HCT116 (cell line): ENCODE results near the gene TMPO.

Experiments used
- CTCF ChIP-seq, 3 experiments: fragments of 200-600 bp in 1 of 3; sonication (generic) in 1 of 3; IDR thresholded peaks in 2 of 3; conservative IDR thresholded peaks in 1 of 3; 2 replicates each; pipeline ENCODE4 v1.5.1; 2012 to 2017; ENCODE audit warnings: low read depth in 2 of 3, low read length in 2 of 3, antibody characterized with exemption in 1 of 3, borderline replicate concordance in 1 of 3, control low read depth in 1 of 3, mild to moderate bottlenecking in 1 of 3, mixed read lengths in 1 of 3, mixed run types in 1 of 3, moderate library complexity in 1 of 3; ENCODE audit not compliant: insufficient read depth in 1 of 3
- EZH2 ChIP-seq: fragments of 200-600 bp; sonication (generic); IDR thresholded peaks from 2 replicates; pipeline ENCODE4 v1.6.1; 2017; ENCODE audit warnings: antibody characterized with exemption, mixed run types
- FOSL1 ChIP-seq: IDR thresholded peaks from 2 replicates; pipeline ENCODE4 v1.6.1; 2012; ENCODE audit warnings: low read depth
- MAX ChIP-seq: IDR thresholded peaks from 2 replicates; pipeline ENCODE4 v1.6.1; 2012
- POLR2A ChIP-seq: IDR thresholded peaks from 2 replicates; pipeline ENCODE4 v1.7.0; 2011; ENCODE audit warnings: borderline replicate concordance; ENCODE audit not compliant: insufficient read depth, insufficient read length; ENCODE audit errors: extremely low read depth
- POLR2AphosphoS5 ChIP-seq: IDR thresholded peaks from 2 replicates; pipeline ENCODE4 v1.6.1; 2011; ENCODE audit warnings: mild to moderate bottlenecking, low read depth, low read length, moderate library complexity
- SIN3A ChIP-seq: IDR thresholded peaks from 2 replicates; pipeline ENCODE4 v1.6.1; 2012; ENCODE audit warnings: low read depth
- SP1 ChIP-seq: IDR thresholded peaks from 2 replicates; pipeline ENCODE4 v1.6.1; 2012; ENCODE audit warnings: low read depth
- TCF7L2 ChIP-seq: IDR thresholded peaks from 2 replicates; pipeline ENCODE4 v1.7.0; 2011; ENCODE audit warnings: borderline replicate concordance, inconsistent platforms; ENCODE audit not compliant: insufficient read depth, insufficient read length; ENCODE audit errors: extremely low read depth
- YY1 ChIP-seq: IDR thresholded peaks from 2 replicates; pipeline ENCODE4 v1.6.1; 2011; ENCODE audit warnings: low read length, low read depth, moderate library complexity, mild to moderate bottlenecking; ENCODE audit not compliant: insufficient replicate concordance; ENCODE audit errors: extremely low read depth
- ZFX ChIP-seq: fragments of 450-650 bp; IDR thresholded peaks from 2 replicates; pipeline ENCODE4 v1.6.1; 2017

GRCh38 chr12:98575013-98575412 is 59.6 kb downstream of the TMPO start:
- TF ChIP-seq CTCF (IDR thresholded peaks at IDR 0.05 in 2 of 3, conservative IDR thresholded peaks at IDR 0.05 in 1 of 3; ENCODE audit: borderline replicate concordance in 1 of 3, insufficient read depth in 1 of 3, low read depth in 2 of 3, low read length in 2 of 3) (no peak), YY1 (no peak), POLR2A (no peak), POLR2AphosphoS5 (no peak), FOSL1 (no peak), EZH2 (no peak), SP1 (no peak), MAX (no peak), TCF7L2 (no peak), SIN3A (no peak), ZFX (no peak)
